ENCODE data around the gene CDC42EP5.

The CDC42EP5 gene

GRCh38 chr19:54440641-54441040, 32.5 kb downstream of the CDC42EP5 start:
- in situ Hi-C loops (cut with HindIII; ENCODE audit: low sequenced_read_pairs) = no loop called here
- no peak for TF ChIP-seq CTCF (IDR thresholded peaks at IDR 0.05; ENCODE audit: low read depth, low read length, missing control alignments)
- H3K4me3 ChIP-seq (ENCODE audit: low read depth, low read length) = no peak overlapping the region
- DNase-seq (ENCODE audit: low read depth) = no peak

- peak; percentile 75 for TF ChIP-seq CTCF (IDR thresholded peaks at IDR 0.05; ENCODE audit: low read depth, low read length, missing control alignments)
- no peak overlapping the region for H3K4me3 ChIP-seq (ENCODE audit: low read depth, low read length)
- no peak for DNase-seq (ENCODE audit: low read depth)
- in situ Hi-C loops (cut with HindIII; ENCODE audit: low sequenced_read_pairs) = no loop called here
These were observed 33.8 kb downstream of the CDC42EP5 start for GRCh38 chr19:54439174-54439851.

- in situ Hi-C loops (cut with HindIII; ENCODE audit: low sequenced_read_pairs) = no loop called here
- DNase-seq (ENCODE audit: low read depth) = no peak
- TF ChIP-seq CTCF (IDR thresholded peaks at IDR 0.05; ENCODE audit: low read depth, low read length, missing control alignments) = no peak
- no peak overlapping the region for H3K4me3 ChIP-seq (ENCODE audit: low read depth, low read length)
These were observed 36.4 kb downstream of the CDC42EP5 start for GRCh38 chr19:54436628-54437252.

- TF ChIP-seq CTCF (IDR thresholded peaks at IDR 0.05; ENCODE audit: low read depth, low read length, missing control alignments) = no peak
- H3K4me3 ChIP-seq (ENCODE audit: low read depth, low read length) = no peak overlapping the region
- DNase-seq (ENCODE audit: low read depth) = no peak
- in situ Hi-C loops (cut with HindIII; ENCODE audit: low sequenced_read_pairs) = no loop called here
These were observed 37.0 kb downstream of the CDC42EP5 start for GRCh38 chr19:54436031-54436523.

- no peak for DNase-seq (ENCODE audit: low read depth)
- no peak for TF ChIP-seq CTCF (IDR thresholded peaks at IDR 0.05; ENCODE audit: low read depth, low read length, missing control alignments)
- H3K4me3 ChIP-seq (ENCODE audit: low read depth, low read length) = no peak overlapping the region
- in situ Hi-C loops (cut with HindIII; ENCODE audit: low sequenced_read_pairs) = no loop called here
These were observed 37.5 kb downstream of the CDC42EP5 start for GRCh38 chr19:54435551-54436016.

GRCh38 chr19:54434873-54435214, 38.3 kb downstream of the CDC42EP5 start:
- in situ Hi-C loops (cut with HindIII; ENCODE audit: low sequenced_read_pairs) = no loop called here
- DNase-seq (ENCODE audit: low read depth) = no peak
- H3K4me3 ChIP-seq (ENCODE audit: low read depth, low read length) = no peak overlapping the region
- TF ChIP-seq CTCF (IDR thresholded peaks at IDR 0.05; ENCODE audit: low read depth, low read length, missing control alignments) = no peak

Measured in astrocyte of the cerebellum (primary cell).